HL-60 (cell line): Measurements from ENCODE around the gene ACYP2.
"Not testable (repeated sequence)": the region's sequence is repeated elsewhere in the genome, so short reads cannot be mapped to it uniquely, and the experiment has no call there.

Experiments used
- DNase-seq, 2 experiments: peaks; one replicate each; pipeline ENCODE4 v3.0.0-alpha.2; 2010 to 2020; ENCODE audit warnings: low read depth in 1 of 2, low spot score in 1 of 2
- H3K27ac ChIP-seq: fragments of 250-450 bp; sonication (Bioruptor Pico); replicated peaks from 2 replicates; pipeline ENCODE4 v1.5.1; 2020; ENCODE audit warnings: mild to moderate bottlenecking, moderate library complexity
- H3K27me3 ChIP-seq: fragments of 250-450 bp; sonication (Bioruptor Pico); 2 replicates; pipeline ENCODE4 v1.5.1; 2021; ENCODE audit warnings: mild to moderate bottlenecking, moderate library complexity; ENCODE audit not compliant: insufficient read depth, poor library complexity, severe bottlenecking
- H3K4me3 ChIP-seq: replicated peaks from 2 replicates; pipeline ENCODE4 v1.5.1; 2011; ENCODE audit warnings: mild to moderate bottlenecking, control low read depth, low read length; ENCODE audit not compliant: insufficient read depth
- CTCF ChIP-seq: IDR thresholded peaks from one replicate; pipeline ENCODE4 v1.5.1; 2011; ENCODE audit warnings: low read length, control low read depth, inconsistent platforms; ENCODE audit not compliant: insufficient read depth
- GABPA ChIP-seq: IDR thresholded peaks from 2 replicates; pipeline ENCODE4 v1.6.1; 2012; ENCODE audit warnings: low read depth
- POLR2AphosphoS5 ChIP-seq: IDR thresholded peaks from 2 replicates; pipeline ENCODE4 v1.6.1; 2012; ENCODE audit warnings: low read depth
- REST ChIP-seq: IDR thresholded peaks from 2 replicates; pipeline ENCODE4 v1.6.1; 2012; ENCODE audit warnings: low read depth; ENCODE audit not compliant: insufficient replicate concordance
- SPI1 ChIP-seq: IDR thresholded peaks from 2 replicates; pipeline ENCODE4 v1.6.1; 2012; ENCODE audit warnings: low read depth, mild to moderate bottlenecking, borderline replicate concordance

The ACYP2 gene

GRCh38 chr2:54261537-54261936 lies 146.1 kb downstream of the ACYP2 start:
- Histone ChIP-seq H3K4me3 (no peak overlapping the region), H3K27ac (no peak overlapping the region), H3K27me3 (no peaks in the 10 kb centered on the region)
- no peak for TF ChIP-seq GABPA
- DNase-seq = no peak

- DNase-seq = no peak
- H3K27ac ChIP-seq = no peak overlapping the region
- no peaks in the 10 kb centered on the region for H3K27me3 ChIP-seq
- TF ChIP-seq POLR2AphosphoS5 (no peak), SPI1 (no peak), REST (no peak), GABPA (no peak), CTCF (no peak)
- H3K4me3 ChIP-seq = no peak overlapping the region
Observed at GRCh38 chr2:54262015-54262765, 146.8 kb downstream of the ACYP2 start.

- H3K27ac ChIP-seq, H3K4me3 ChIP-seq, H3K27me3 ChIP-seq, DNase-seq: not testable (repeated sequence)
Observed at GRCh38 chr2:54265081-54265480, 149.7 kb downstream of the ACYP2 start.

GRCh38 chr2:54267577-54267976 lies 152.2 kb downstream of the ACYP2 start:
- no peak for TF ChIP-seq SPI1
- TF ChIP-seq GABPA = no peak
- TF ChIP-seq REST = no peak
- TF ChIP-seq CTCF = no peak
- TF ChIP-seq POLR2AphosphoS5 = no peak
- no peak overlapping the region for H3K27ac ChIP-seq
- H3K4me3 ChIP-seq = no peak overlapping the region
- H3K27me3 ChIP-seq = no peaks in the 10 kb centered on the region
- DNase-seq = no peak

GRCh38 chr2:54271189-54271588 lies 155.8 kb downstream of the ACYP2 start:
- H3K4me3 ChIP-seq = no peak overlapping the region
- DNase-seq = no peak
- no peak overlapping the region for H3K27ac ChIP-seq
- TF ChIP-seq REST (no peak), CTCF (no peak), SPI1 (no peak), GABPA (no peak), POLR2AphosphoS5 (no peak)
- no peaks in the 10 kb centered on the region for H3K27me3 ChIP-seq
